ENCODE data around the gene CHORDC1.
"Not testable (repeated sequence)": the region's sequence is repeated elsewhere in the genome, so short reads cannot be mapped to it uniquely, and the experiment has no call there.

Gene CHORDC1

GRCh38 chr11:90251599-90251998 is 28.8 kb upstream of the CHORDC1 start:
- TF ChIP-seq MAX (IDR thresholded peaks at IDR 0.05; ENCODE audit: low read depth, low read length), result no peak
- TF ChIP-seq CTCF (IDR thresholded peaks at IDR 0.05; ENCODE audit: low read depth, low read length), result no peak
- no peak for TF ChIP-seq POLR2A (IDR thresholded peaks at IDR 0.05; ENCODE audit: extremely low read depth, insufficient read length)
- no peak for TF ChIP-seq MYC (IDR thresholded peaks at IDR 0.05; ENCODE audit: low read depth, low read length)
- no peak for DNase-seq (ENCODE audit: low read depth)
- H3K4me3 ChIP-seq (ENCODE audit: low read depth, low read length), result no peak overlapping the region

- no peak overlapping the region for H3K4me3 ChIP-seq (ENCODE audit: low read depth, low read length)
- TF ChIP-seq MAX (IDR thresholded peaks at IDR 0.05; ENCODE audit: low read depth, low read length) (no peak), MYC (IDR thresholded peaks at IDR 0.05; ENCODE audit: low read depth, low read length) (no peak), POLR2A (IDR thresholded peaks at IDR 0.05; ENCODE audit: extremely low read depth, insufficient read length) (no peak), CTCF (IDR thresholded peaks at IDR 0.05; ENCODE audit: low read depth, low read length) (no peak)
- peak; percentile 12 for DNase-seq (ENCODE audit: low read depth)
Observed at GRCh38 chr11:90250970-90251369, 28.1 kb upstream of the CHORDC1 start.

GRCh38 chr11:90246468-90246867 is 23.6 kb upstream of the CHORDC1 start:
- DNase-seq (ENCODE audit: low read depth), result no peak
- no peak overlapping the region for H3K4me3 ChIP-seq (ENCODE audit: low read depth, low read length)
- no peak for TF ChIP-seq POLR2A (IDR thresholded peaks at IDR 0.05; ENCODE audit: extremely low read depth, insufficient read length)
- TF ChIP-seq MYC (IDR thresholded peaks at IDR 0.05; ENCODE audit: low read depth, low read length), result no peak

- no peak overlapping the region for H3K4me3 ChIP-seq (ENCODE audit: low read depth, low read length)
- no peak for TF ChIP-seq CTCF (IDR thresholded peaks at IDR 0.05; ENCODE audit: low read depth, low read length)
- TF ChIP-seq MAX (IDR thresholded peaks at IDR 0.05; ENCODE audit: low read depth, low read length), result no peak
- no peak for TF ChIP-seq POLR2A (IDR thresholded peaks at IDR 0.05; ENCODE audit: extremely low read depth, insufficient read length)
- no peak for TF ChIP-seq MYC (IDR thresholded peaks at IDR 0.05; ENCODE audit: low read depth, low read length)
- DNase-seq (ENCODE audit: low read depth), result no peak
Observed at GRCh38 chr11:90243534-90243933, 20.7 kb upstream of the CHORDC1 start.

GRCh38 chr11:90242894-90243416 is 20.1 kb upstream of the CHORDC1 start:
- no peak overlapping the region for H3K4me3 ChIP-seq (ENCODE audit: low read depth, low read length)
- no peak for DNase-seq (ENCODE audit: low read depth)
- no peak for TF ChIP-seq MAX (IDR thresholded peaks at IDR 0.05; ENCODE audit: low read depth, low read length)
- no peak for TF ChIP-seq CTCF (IDR thresholded peaks at IDR 0.05; ENCODE audit: low read depth, low read length)
- no peak for TF ChIP-seq MYC (IDR thresholded peaks at IDR 0.05; ENCODE audit: low read depth, low read length)

GRCh38 chr11:90241414-90241813 is 18.6 kb upstream of the CHORDC1 start:
- H3K4me3 ChIP-seq (ENCODE audit: low read depth, low read length), result no peak overlapping the region
- no peak for TF ChIP-seq POLR2A (IDR thresholded peaks at IDR 0.05; ENCODE audit: extremely low read depth, insufficient read length)
- TF ChIP-seq CTCF (IDR thresholded peaks at IDR 0.05; ENCODE audit: low read depth, low read length), result no peak
- TF ChIP-seq MAX (IDR thresholded peaks at IDR 0.05; ENCODE audit: low read depth, low read length), result no peak
- TF ChIP-seq MYC (IDR thresholded peaks at IDR 0.05; ENCODE audit: low read depth, low read length), result no peak
- DNase-seq (ENCODE audit: low read depth), result peak; percentile 10

- H3K4me3 ChIP-seq (ENCODE audit: low read depth, low read length); DNase-seq (ENCODE audit: low read depth): not testable (repeated sequence)
Observed at GRCh38 chr11:90239967-90240636, 17.3 kb upstream of the CHORDC1 start.
